OCI-LY3 (cell line): Measurements from ENCODE around the gene PALLD.
"Not testable (repeated sequence)": the region's sequence is repeated elsewhere in the genome, so short reads cannot be mapped to it uniquely, and the experiment has no call there.

ENCODE experiments used
- H2AFZ ChIP-seq: fragments of 200-600, 300-600 bp; shearing (Covaris generic); 2 replicates; pipeline ENCODE4 v1.6.0; 2014; ENCODE audit warnings: antibody characterized with exemption, low read depth, low read length
- H3K27ac ChIP-seq: fragments of 200-600, 300-600 bp; sonication (generic); 2 replicates; pipeline ENCODE4 v1.5.1; 2014; ENCODE audit warnings: mild to moderate bottlenecking, low read length, moderate library complexity, mixed read lengths
- H3K27me3 ChIP-seq: fragments of 200-600, 300-600 bp; sonication (generic); 2 replicates; pipeline ENCODE4 v1.6.1; 2014; ENCODE audit warnings: low read depth, low read length, mixed read lengths
- H3K36me3 ChIP-seq: fragments of 200-600, 300-600 bp; sonication (generic); replicated peaks from 2 replicates; pipeline ENCODE3; 2014; ENCODE audit warnings: low read depth, low read length, mixed read lengths
- H3K4me1 ChIP-seq: fragments of 300-600, 200-600 bp; sonication (generic); 2 replicates; pipeline ENCODE4 v1.6.1; 2014; ENCODE audit warnings: low read length, mixed read lengths
- H3K4me2 ChIP-seq: fragments of 200-600, 300-600 bp; sonication (generic); 2 replicates; pipeline ENCODE4 v1.6.1; 2014; ENCODE audit warnings: low read length, mixed read lengths
- H3K4me3 ChIP-seq: fragments of 300-600, 200-600 bp; sonication (generic); 2 replicates; pipeline ENCODE4 v1.5.1; 2014; ENCODE audit warnings: antibody characterized with exemption, mild to moderate bottlenecking, low read length, moderate library complexity
- H3K79me2 ChIP-seq: fragments of 300-600, 200-600 bp; shearing (Covaris generic); 2 replicates; pipeline ENCODE4 v1.6.1; 2014; ENCODE audit warnings: mild to moderate bottlenecking, low read length, mixed read lengths
- H3K9ac ChIP-seq: fragments of 300-600, 200-600 bp; shearing (Covaris generic); 2 replicates; pipeline ENCODE4 v1.6.0; 2014; ENCODE audit warnings: mild to moderate bottlenecking, low read length, moderate library complexity
- H3K9me3 ChIP-seq: fragments of 200-600, 300-600 bp; shearing (Covaris generic); 2 replicates; pipeline ENCODE4 v1.6.1; 2014; ENCODE audit warnings: low read length, mixed read lengths; ENCODE audit not compliant: insufficient read depth
- H4K20me1 ChIP-seq: fragments of 200-600, 300-600 bp; sonication (generic); 2 replicates; pipeline ENCODE4 v1.6.1; 2016; ENCODE audit warnings: low read length, mixed read lengths; ENCODE audit not compliant: insufficient read depth
- CTCF ChIP-seq: fragments of 200-600, 300-600 bp; sonication (generic); IDR thresholded peaks from 2 replicates; pipeline ENCODE4 v1.5.1; 2014; ENCODE audit warnings: antibody characterized with exemption, low read length, low read depth
- EZH2phosphoT487 ChIP-seq: fragments of 200-600 bp; shearing (Covaris generic); IDR thresholded peaks from 2 replicates; pipeline ENCODE4 v1.6.1; 2018; ENCODE audit warnings: antibody characterized with exemption, mixed run types, low read depth

The PALLD gene

GRCh38 chr4:168930413-168931196 lies 433.8 kb downstream of the PALLD start:
- H3K9ac ChIP-seq, result no peak overlapping the region
- no peak overlapping the region for H2AFZ ChIP-seq
- H3K27me3 ChIP-seq, result no peaks in the 10 kb centered on the region
- no peak overlapping the region for H3K27ac ChIP-seq
- no peaks in the 10 kb centered on the region for H4K20me1 ChIP-seq
- no peak for TF ChIP-seq CTCF
- H3K9me3 ChIP-seq, result peaks cover 18% of the 10 kb centered on the region; the same call in 1 of the 2 replicates
- H3K4me2 ChIP-seq, result no peak overlapping the region
- peaks cover 6% of the 10 kb centered on the region; the same call in 1 of the 2 replicates for H3K79me2 ChIP-seq
- H3K4me1 ChIP-seq, result no peaks in the 10 kb centered on the region
- peaks cover 22% of the 10 kb centered on the region for H3K36me3 ChIP-seq
- no peak overlapping the region for H3K4me3 ChIP-seq

- no peaks in the 10 kb centered on the region for H3K27me3 ChIP-seq
- H3K9me3 ChIP-seq, result peaks cover 18% of the 10 kb centered on the region; the same call in 1 of the 2 replicates
- no peaks in the 10 kb centered on the region for H4K20me1 ChIP-seq
- H3K27ac ChIP-seq, result no peak overlapping the region
- H3K4me3 ChIP-seq, result no peak overlapping the region
- TF ChIP-seq EZH2phosphoT487 (no peak), CTCF (no peak)
- no peaks in the 10 kb centered on the region for H3K4me1 ChIP-seq
- peaks cover 22% of the 10 kb centered on the region for H3K36me3 ChIP-seq
- H3K79me2 ChIP-seq, result peaks cover 6% of the 10 kb centered on the region; the same call in 1 of the 2 replicates
- H3K9ac ChIP-seq, result no peak overlapping the region
- no peak overlapping the region for H2AFZ ChIP-seq
- H3K4me2 ChIP-seq, result no peak overlapping the region
These were observed 434.4 kb downstream of the PALLD start for GRCh38 chr4:168931215-168931650.

- no peak overlapping the region for H3K9ac ChIP-seq
- peaks cover 22% of the 10 kb centered on the region for H3K36me3 ChIP-seq
- no peak overlapping the region for H3K27ac ChIP-seq
- H3K27me3 ChIP-seq, result no peaks in the 10 kb centered on the region
- peaks cover 6% of the 10 kb centered on the region; the same call in 1 of the 2 replicates for H3K79me2 ChIP-seq
- peaks cover 18% of the 10 kb centered on the region; the same call in 1 of the 2 replicates for H3K9me3 ChIP-seq
- no peak overlapping the region for H2AFZ ChIP-seq
- no peak overlapping the region for H3K4me2 ChIP-seq
- no peaks in the 10 kb centered on the region for H3K4me1 ChIP-seq
- no peak overlapping the region for H3K4me3 ChIP-seq
- H4K20me1 ChIP-seq, result no peaks in the 10 kb centered on the region
- no peak for TF ChIP-seq CTCF
- no peak for TF ChIP-seq EZH2phosphoT487
These were observed 435.3 kb downstream of the PALLD start for GRCh38 chr4:168932138-168932537.

- H3K4me2 ChIP-seq, result no peak overlapping the region
- H2AFZ ChIP-seq, result no peak overlapping the region
- no peak overlapping the region for H3K9ac ChIP-seq
- H3K4me1 ChIP-seq, result no peaks in the 10 kb centered on the region
- no peaks in the 10 kb centered on the region for H3K27me3 ChIP-seq
- TF ChIP-seq CTCF, result no peak
- no peak for TF ChIP-seq EZH2phosphoT487
- peaks cover 6% of the 10 kb centered on the region; the same call in 1 of the 2 replicates for H3K79me2 ChIP-seq
- peaks cover 22% of the 10 kb centered on the region for H3K36me3 ChIP-seq
- no peaks in the 10 kb centered on the region for H4K20me1 ChIP-seq
- no peak overlapping the region for H3K4me3 ChIP-seq
- no peak overlapping the region for H3K27ac ChIP-seq
- peaks cover 18% of the 10 kb centered on the region; the same call in 1 of the 2 replicates for H3K9me3 ChIP-seq
These were observed 436.6 kb downstream of the PALLD start for GRCh38 chr4:168933423-168933822.

- H2AFZ ChIP-seq, H3K4me1 ChIP-seq: not testable (repeated sequence)
These were observed 440.6 kb downstream of the PALLD start for GRCh38 chr4:168937473-168937872.

More at GRCh38 chr4:168937473-168937872, 440.6 kb downstream of the PALLD start:
- H3K36me3 ChIP-seq, H3K9ac ChIP-seq, H3K4me2 ChIP-seq, H3K4me3 ChIP-seq, H3K27ac ChIP-seq, H4K20me1 ChIP-seq, H3K27me3 ChIP-seq, H3K9me3 ChIP-seq, H3K79me2 ChIP-seq: not testable (repeated sequence)
